Transverse colon (tissue), 4 donors: ENCODE measurements around the gene TC2N.

Experiments
- CTCF ChIP-seq, 5 experiments: fragments of 200-600 bp in 3 of 5; fragments of 450-650 bp in 2 of 5; sonication (generic) in 3 of 5; IDR thresholded peaks; 1 replicate in 2 of 5; 2 replicates in 3 of 5; pipeline ENCODE4 v1.5.1; 2016 to 2017; ENCODE audit warnings: antibody characterized with exemption in 5 of 5, inconsistent platforms in 3 of 5, mild to moderate bottlenecking in 2 of 5, moderate library complexity in 1 of 5
- EP300 ChIP-seq: sonication (generic); formaldehyde crosslinking; IDR thresholded peaks from one replicate; pipeline ENCODE4 v1.6.1; 2017; ENCODE audit warnings: antibody characterized with exemption, low read depth
- POLR2A ChIP-seq: fragments of 450-650 bp; IDR thresholded peaks from one replicate; pipeline ENCODE4 v1.6.1; 2016; ENCODE audit warnings: antibody characterized with exemption, mild to moderate bottlenecking, moderate library complexity
- POLR2AphosphoS5 ChIP-seq, 3 donors: sonication (generic); formaldehyde crosslinking; IDR thresholded peaks; one replicate each; pipeline ENCODE4 v1.6.1; 2016; ENCODE audit warnings: antibody characterized with exemption in 3 of 3

DNA sequence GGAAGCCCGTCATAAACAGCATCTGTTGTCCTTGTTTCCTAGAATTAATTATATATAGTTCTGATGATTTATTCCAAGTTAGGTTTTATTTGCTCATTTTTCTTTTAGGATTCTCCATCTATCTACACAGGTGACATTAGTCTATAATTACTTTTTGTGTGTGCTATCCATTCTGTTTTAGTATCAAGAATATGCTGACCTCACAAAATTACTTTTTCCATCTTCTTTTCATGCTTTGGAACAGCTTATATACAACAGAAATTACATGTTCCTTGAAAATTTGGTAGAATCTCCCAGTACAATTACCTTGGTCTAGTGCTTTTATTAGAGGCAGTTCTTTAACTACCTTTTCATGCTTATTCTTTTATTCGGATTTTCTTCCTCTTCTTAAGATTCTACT lies 81.1 kb downstream of the TC2N start:
- TF ChIP-seq CTCF (IDR thresholded peaks at IDR 0.05) (no peak), EP300 (no peak), POLR2A (no peak), POLR2AphosphoS5 (IDR thresholded peaks at IDR 0.05) (no peak)
